Keratinocyte (primary cell): Measurements from ENCODE around the gene HERC4. TPM values are rescaled to one million over a fixed set of nuclear protein-coding genes. Genes with fewer than 3 reads are reported as not detected.

Experiments used
- DNase-seq: peaks from one replicate; pipeline ENCODE4 v3.0.0-alpha.2; 2011; ENCODE audit warnings: low read depth, missing footprints, low spot score
- FAIRE-seq: peaks from 2 replicates; lab custom pipeline; 2011; peaks lifted over from hg19 to GRCh38; lab: Jason Lieb, UNC
- H2AFZ ChIP-seq: 2 replicates; pipeline ENCODE4 v1.6.0; 2012; ENCODE audit warnings: low read length, control low read depth, inconsistent platforms; ENCODE audit not compliant: control insufficient read depth
- H3K27ac ChIP-seq: 2 replicates; pipeline ENCODE4 v1.5.1; 2011; ENCODE audit warnings: low read length; ENCODE audit not compliant: control insufficient read depth, insufficient read depth
- H3K27me3 ChIP-seq: 3 replicates; pipeline ENCODE4 v1.6.0; 2011; ENCODE audit warnings: low read length; ENCODE audit not compliant: control insufficient read depth, insufficient read depth; ENCODE audit errors: extremely low read depth
- H3K36me3 ChIP-seq, 2 experiments: 2 replicates in 1 of 2; 3 replicates in 1 of 2; pipeline ENCODE4 v1.5.1; 2011; ENCODE audit warnings: low read length in 2 of 2, mild to moderate bottlenecking in 1 of 2; ENCODE audit not compliant: control insufficient read depth in 2 of 2, insufficient read depth in 2 of 2; ENCODE audit errors: extremely low read depth in 1 of 2
- H3K4me1 ChIP-seq: 3 replicates; pipeline ENCODE4 v1.5.1; 2011; ENCODE audit warnings: low read length; ENCODE audit not compliant: control insufficient read depth, insufficient read depth; ENCODE audit errors: extremely low read depth
- H3K4me2 ChIP-seq: 3 replicates; pipeline ENCODE4 v1.6.0; 2011; ENCODE audit warnings: low read depth, low read length; ENCODE audit not compliant: control insufficient read depth, insufficient read depth; ENCODE audit errors: extremely low read depth
- H3K4me3 ChIP-seq, 3 experiments: fragments of 200-600 bp in 1 of 3; sonication (generic) in 1 of 3; 2 replicates in 2 of 3; 3 replicates in 1 of 3; pipeline ENCODE4 v1.5.1; 2011 to 2016; ENCODE audit warnings: low read length in 3 of 3, mild to moderate bottlenecking in 3 of 3, control low read depth in 2 of 3, inconsistent platforms in 1 of 3, low read depth in 1 of 3, mixed read lengths in 1 of 3, mixed run types in 1 of 3, moderate library complexity in 1 of 3; ENCODE audit not compliant: control insufficient read depth in 2 of 3, insufficient read depth in 2 of 3; ENCODE audit errors: extremely low read depth in 1 of 3
- H3K79me2 ChIP-seq: 2 replicates; pipeline ENCODE4 v1.6.0; 2012; ENCODE audit warnings: low read length; ENCODE audit not compliant: control insufficient read depth, insufficient read depth
- H3K9ac ChIP-seq: 3 replicates; pipeline ENCODE4 v1.6.0; 2011; ENCODE audit warnings: low read length; ENCODE audit not compliant: control insufficient read depth, insufficient read depth; ENCODE audit errors: extremely low read depth
- H3K9me1 ChIP-seq: 3 replicates; pipeline ENCODE4 v1.6.0; 2011; ENCODE audit warnings: low read length; ENCODE audit not compliant: control insufficient read depth, insufficient read depth; ENCODE audit errors: extremely low read depth
- H3K9me3 ChIP-seq: 2 replicates; pipeline ENCODE4 v1.5.1; 2012; ENCODE audit warnings: low read depth, low read length; ENCODE audit not compliant: control insufficient read depth
- H4K20me1 ChIP-seq: 3 replicates; pipeline ENCODE4 v1.6.0; 2011; ENCODE audit warnings: low read length; ENCODE audit not compliant: control insufficient read depth, insufficient read depth; ENCODE audit errors: extremely low read depth
- CTCF ChIP-seq, 3 experiments: IDR thresholded peaks in 1 of 3; conservative IDR thresholded peaks in 1 of 3; optimal IDR thresholded peaks in 1 of 3; 2 replicates in 2 of 3; 3 replicates in 1 of 3; pipeline versions ENCODE3 to v1.5.1; 2011; ENCODE audit warnings: low read length in 3 of 3, mild to moderate bottlenecking in 3 of 3, moderate library complexity in 2 of 3, control low read depth in 1 of 3, inconsistent platforms in 1 of 3; ENCODE audit not compliant: insufficient read depth in 2 of 3; ENCODE audit errors: extremely low read depth in 1 of 3
- EZH2 ChIP-seq: IDR thresholded peaks from one replicate; pipeline ENCODE4 v1.6.1; 2012; ENCODE audit warnings: inconsistent platforms, mild to moderate bottlenecking, low read length, moderate library complexity
- dilution Hi-C: fragments of 300-500 bp; cut with MboI; formaldehyde crosslinking; loops from one replicate; pipeline ENCODE4 v1.7.0; 2020; ENCODE audit warnings: low sequenced_read_pairs; ENCODE audit not compliant: extremely low pct_ligation_motif_present
- polyA plus RNA-seq, 5 experiments: library from polyadenylated mRNA; depleted of rRNA in 3 of 5; stranded (reverse) in 3 of 5; stranded (forward) in 1 of 5; unstranded in 1 of 5; fragments of >200 nt; gene quantifications; 1 replicate in 1 of 5; 2 replicates in 3 of 5; 3 replicates in 1 of 5; pipeline versions ENCODE4 v1.2.1 to v1.2.3, GENCODE V29; 2011 to 2012; ENCODE audit warnings: missing spikeins in 2 of 5, low read depth in 1 of 5, low replicate concordance in 1 of 5

HERC4 gene
- polyA plus RNA-seq, 1 donor (not counting 4 experiments of a cell fraction or from before 2014, with no cell fraction given), result 42.9 TPM

- DNase-seq, result no peak
These were observed 10.9 kb upstream of the HERC4 start for GRCh38 chr10:68086011-68086410.

GRCh38 chr10:68084469-68084868, 9.4 kb upstream of the HERC4 start:
- Histone ChIP-seq H3K9me1 (no peaks in the 10 kb centered on the region), H3K79me2 (no peaks in the 10 kb centered on the region), H3K9me3 (no peaks in the 10 kb centered on the region), H3K4me2 (no peak overlapping the region), H2AFZ (no peak overlapping the region), H3K9ac (no peak overlapping the region), H3K36me3 (no peaks in the 10 kb centered on the region), H3K4me3 (no peak overlapping the region), H3K4me1 (peaks cover 22% of the 10 kb centered on the region), H4K20me1 (no peaks in the 10 kb centered on the region), H3K27ac (no peak overlapping the region), H3K27me3 (no peaks in the 10 kb centered on the region)
- dilution Hi-C loops, result no loop called here
- DNase-seq (no peak), FAIRE-seq (no peak)
- TF ChIP-seq CTCF (optimal IDR thresholded peaks at IDR 0.05 in 1 of 3, IDR thresholded peaks at IDR 0.05 in 1 of 3, conservative IDR thresholded peaks at IDR 0.05 in 1 of 3; ENCODE audit: extremely low read depth in 1 of 3, insufficient read depth in 2 of 3, low read length in 3 of 3) (no peak), EZH2 (no peak)

More at GRCh38 chr10:68086011-68086410, 10.9 kb upstream of the HERC4 start:
- Histone ChIP-seq H3K9me1 (no peaks in the 10 kb centered on the region), H3K4me2 (peak overlapping the region; percentile 4), H3K4me3 (no peak overlapping the region), H3K27me3 (no peaks in the 10 kb centered on the region), H3K27ac (no peak overlapping the region), H2AFZ (peak overlapping the region; percentile 35), H3K9me3 (no peaks in the 10 kb centered on the region), H4K20me1 (no peaks in the 10 kb centered on the region), H3K9ac (no peak overlapping the region), H3K4me1 (peaks cover 22% of the 10 kb centered on the region), H3K36me3 (no peaks in the 10 kb centered on the region), H3K79me2 (no peaks in the 10 kb centered on the region)
- peak; percentile 61 for FAIRE-seq
- TF ChIP-seq CTCF (optimal IDR thresholded peaks at IDR 0.05 in 1 of 3, IDR thresholded peaks at IDR 0.05 in 1 of 3, conservative IDR thresholded peaks at IDR 0.05 in 1 of 3; ENCODE audit: extremely low read depth in 1 of 3, insufficient read depth in 2 of 3, low read length in 3 of 3) (no peak), EZH2 (no peak)
- dilution Hi-C loops, result no loop called here
